WI38 (cell line): ENCODE results near the gene ANKK1.

Experiments
- H3K4me3 ChIP-seq: 2 replicates; pipeline ENCODE4 v1.5.1; 2011; ENCODE audit warnings: low read depth, mild to moderate bottlenecking, control low read depth, low read length
- CTCF ChIP-seq: IDR thresholded peaks from 2 replicates; pipeline ENCODE4 v1.5.1; 2012; ENCODE audit warnings: low read depth, mild to moderate bottlenecking, control low read depth, low read length

Gene ANKK1

GRCh38 chr11:113417428-113417827 lies 29.8 kb downstream of the ANKK1 start:
- TF ChIP-seq CTCF, result no peak
- no peak overlapping the region for H3K4me3 ChIP-seq

GRCh38 chr11:113419454-113420003 lies 31.9 kb downstream of the ANKK1 start:
- no peak for TF ChIP-seq CTCF
- no peak overlapping the region for H3K4me3 ChIP-seq

GRCh38 chr11:113420808-113421207 lies 33.2 kb downstream of the ANKK1 start:
- H3K4me3 ChIP-seq, result no peak overlapping the region
- TF ChIP-seq CTCF, result no peak

- H3K4me3 ChIP-seq, result no peak overlapping the region
- no peak for TF ChIP-seq CTCF
Measured at GRCh38 chr11:113426686-113427085, 39.1 kb downstream of the ANKK1 start.

- no peak for TF ChIP-seq CTCF
- H3K4me3 ChIP-seq, result no peak overlapping the region
Measured at GRCh38 chr11:113431746-113432145, 44.2 kb downstream of the ANKK1 start.

- TF ChIP-seq CTCF, result no peak
- no peak overlapping the region for H3K4me3 ChIP-seq
Measured at GRCh38 chr11:113435190-113435968, 47.8 kb downstream of the ANKK1 start.

- TF ChIP-seq CTCF, result no peak
Measured at GRCh38 chr11:113436672-113437252, 49.2 kb downstream of the ANKK1 start.

More at GRCh38 chr11:113436672-113437252, 49.2 kb downstream of the ANKK1 start:
- no peak overlapping the region for H3K4me3 ChIP-seq
